G401 (cell line): ENCODE data around the gene RCC1. TPM values are rescaled to one million over a fixed set of nuclear protein-coding genes. Genes with fewer than 3 reads are reported as not detected.
"Not testable (repeated sequence)": the region's sequence is repeated elsewhere in the genome, so short reads cannot be mapped to it uniquely, and the experiment has no call there.

Source experiments
- DNase-seq: peaks from one replicate; pipeline ENCODE4 v3.0.0-alpha.2; 2015; ENCODE audit warnings: low spot score
- in situ Hi-C: cut with HindIII; loops from 2 replicates; pipeline ENCODE4 v1.10.0; 2016; ENCODE audit warnings: low sequenced_read_pairs, mixed read lengths
- total RNA-seq: library from RNA; depleted of rRNA; stranded (reverse); fragments of >200 nt; shearing (Covaris generic); gene quantifications from 2 replicates; pipeline ENCODE4 v1.2.3, GENCODE V29; 2014; rRNA removed

The RCC1 gene
- total RNA-seq, 1 experiment from 2014 or later: 139 TPM

GRCh38 chr1:28579401-28579800, 73.6 kb downstream of the RCC1 start:
- in situ Hi-C loops: no loop called here

GRCh38 chr1:28580722-28581530, 75.1 kb downstream of the RCC1 start:
- DNase-seq: peak; percentile 82
- in situ Hi-C loops: no loop called here

More at GRCh38 chr1:28579401-28579800, 73.6 kb downstream of the RCC1 start:
- no peak for DNase-seq

GRCh38 chr1:28581531-28582247, 75.8 kb downstream of the RCC1 start:
- DNase-seq: peak; percentile 97
- in situ Hi-C loops: no loop called here

GRCh38 chr1:28582248-28582615, 76.4 kb downstream of the RCC1 start:
- in situ Hi-C loops: no loop called here
- DNase-seq: no peak

GRCh38 chr1:28586585-28587391, 80.9 kb downstream of the RCC1 start:
- DNase-seq, in situ Hi-C loops: not testable (repeated sequence)

Other genes starting within 250 kb of the RCC1 start
- 54.0 and 56.6 TPM in 2 replicates for gene SESN2, start 246.5 kb upstream of the RCC1 start, total RNA-seq
- 25.8 and 35.6 TPM in 2 replicates for gene MED18, start 177.0 kb upstream of the RCC1 start, total RNA-seq
- 3.4 and 4.8 TPM in 2 replicates for gene PHACTR4, start 136.3 kb upstream of the RCC1 start, total RNA-seq
- 20.2 and 35.6 TPM in 2 replicates for gene TRNAU1AP, start 47.0 kb downstream of the RCC1 start, total RNA-seq
- not detected in 2 replicates for gene RAB42, start 86.2 kb downstream of the RCC1 start, total RNA-seq
- 33.8 and 44.9 TPM in 2 replicates for gene TAF12, start 137.0 kb downstream of the RCC1 start, total RNA-seq
- gene RNU11, start 142.6 kb downstream of the RCC1 start, total RNA-seq: not detected in 2 replicates
- 11.8 and 12.2 TPM in 2 replicates for gene GMEB1, start 162.7 kb downstream of the RCC1 start, total RNA-seq
- gene YTHDF2, start 230.9 kb downstream of the RCC1 start, total RNA-seq: 94.2 and 99.4 TPM in 2 replicates